Endometrial microvascular endothelial cells (primary cell): Measurements from ENCODE around the gene HPCAL1. TPM values are rescaled to one million over a fixed set of nuclear protein-coding genes. Genes with fewer than 3 reads are reported as not detected.

ENCODE experiments used
- in situ Hi-C: cut with HindIII; loops from 2 replicates; pipeline ENCODE4 v1.10.0; 2017; ENCODE audit warnings: low sequenced_read_pairs, low pct_unique_long_range_greater_than_20kb; ENCODE audit errors: inconsistent ontology term
- total RNA-seq: library from RNA; depleted of rRNA; stranded (reverse); fragments of >200 nt; gene quantifications from one replicate; pipeline ENCODE4 v1.2.3, GENCODE V29; 2015; ENCODE audit errors: inconsistent ontology term

HPCAL1 gene
- total RNA-seq, 1 donor from 2014 or later, result 183 TPM

DNA sequence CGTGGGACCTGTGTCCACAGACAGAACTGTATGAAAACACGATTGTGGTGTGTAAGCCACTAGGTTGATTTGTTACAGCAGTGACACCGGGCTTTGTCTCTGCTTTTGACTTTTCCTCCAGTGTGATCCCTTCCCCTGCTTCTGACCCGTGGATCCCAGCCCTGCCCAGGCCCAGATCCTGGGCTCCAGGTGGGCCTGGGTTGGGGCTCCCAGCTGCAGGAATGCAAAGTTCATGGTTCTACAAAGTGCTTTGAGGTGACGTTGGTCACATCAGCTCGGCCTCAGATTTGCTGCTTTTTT is 26.8 kb downstream of the HPCAL1 start:
- in situ Hi-C loops, result no loop called here

DNA sequence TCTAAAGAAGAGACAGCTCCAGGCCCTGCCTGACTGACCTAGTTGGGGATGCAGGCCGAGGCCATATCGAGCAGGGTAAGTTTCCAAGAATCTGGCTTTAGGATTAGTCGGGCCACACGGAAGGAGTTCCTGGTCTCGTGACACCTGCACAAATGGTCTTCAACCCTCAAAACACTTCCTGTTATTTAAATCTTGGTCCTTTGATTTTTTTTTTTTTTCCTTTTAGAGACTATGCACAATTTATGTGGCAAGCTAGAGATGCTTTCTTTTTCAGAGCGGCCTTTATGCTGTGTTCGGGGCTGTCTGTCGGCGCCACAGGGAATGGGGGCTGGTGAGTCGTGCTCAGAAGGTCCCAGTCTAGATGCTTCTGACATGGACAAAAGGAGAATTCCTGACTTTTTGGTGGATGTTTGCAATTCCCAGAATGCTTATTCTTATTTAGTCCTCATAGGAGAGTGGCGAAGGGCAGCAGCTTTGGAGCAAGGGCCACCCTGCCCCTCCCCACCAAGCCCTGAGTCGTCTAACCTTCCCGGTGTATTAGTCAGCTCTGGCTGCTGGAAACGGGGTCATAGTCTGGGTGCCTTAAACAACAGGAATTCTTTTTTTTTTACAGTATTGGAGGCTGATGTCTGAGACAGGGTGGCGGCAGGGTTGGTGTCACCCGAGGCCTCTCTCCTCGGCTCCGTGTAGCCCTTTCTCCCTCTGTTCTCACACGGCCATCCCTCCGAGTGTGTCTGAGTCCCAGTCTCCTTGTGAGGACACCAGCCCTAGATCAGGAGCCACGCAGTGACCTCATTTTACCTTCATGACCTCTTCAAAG is 27.4 kb downstream of the HPCAL1 start:
- in situ Hi-C loops, result no loop called here

DNA sequence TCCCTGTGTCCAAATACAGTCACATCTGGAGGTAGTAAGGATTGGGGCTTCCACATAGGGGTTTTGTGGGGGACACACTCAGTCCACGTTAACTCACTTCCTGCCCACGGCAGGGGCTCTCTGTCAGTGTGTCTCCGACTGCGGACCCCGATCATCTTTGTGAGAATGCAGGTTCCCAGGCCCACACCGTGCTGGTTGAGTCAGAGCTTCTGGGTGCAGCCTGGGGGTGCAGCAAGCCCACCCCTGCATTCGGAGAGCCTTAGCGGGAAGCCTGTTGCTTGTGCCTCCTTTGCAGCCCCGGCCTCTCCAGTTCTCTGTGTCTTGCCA is 28.0 kb downstream of the HPCAL1 start:
- in situ Hi-C loops, result no loop called here

DNA sequence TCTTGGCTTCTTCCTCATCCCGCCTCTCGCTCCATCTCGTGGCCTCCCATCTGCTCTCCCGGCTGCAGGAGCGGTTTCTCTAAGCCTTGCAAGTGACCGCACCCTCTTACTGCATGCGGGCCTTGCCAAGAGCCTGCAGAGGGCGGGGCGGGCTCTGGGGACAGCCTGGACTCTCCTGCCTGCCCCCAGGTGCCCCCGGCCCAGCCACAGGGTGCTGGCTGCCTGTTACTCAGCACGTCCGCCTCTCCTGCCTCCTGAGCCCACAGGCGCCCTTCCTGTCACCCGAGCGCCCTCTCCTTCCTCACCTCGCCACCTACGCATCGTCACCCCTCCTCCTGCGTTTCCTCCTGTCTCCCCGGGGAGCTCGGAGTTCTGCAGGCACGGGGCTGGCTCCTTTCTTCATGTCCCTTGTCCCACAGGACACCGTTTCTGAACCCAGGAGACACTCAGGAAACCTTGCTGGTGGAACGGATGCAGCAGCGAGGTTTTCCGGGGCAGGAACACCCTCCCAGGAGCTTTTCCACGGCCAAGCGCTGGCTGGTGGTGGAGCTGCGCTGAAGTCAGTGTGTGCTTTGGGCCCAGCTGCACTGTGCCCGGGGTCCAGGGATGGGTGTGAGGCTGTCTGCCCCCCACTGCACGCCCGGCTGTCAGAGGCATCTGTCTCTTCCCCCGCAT is 28.5 kb downstream of the HPCAL1 start:
- in situ Hi-C loops, result no loop called here

DNA sequence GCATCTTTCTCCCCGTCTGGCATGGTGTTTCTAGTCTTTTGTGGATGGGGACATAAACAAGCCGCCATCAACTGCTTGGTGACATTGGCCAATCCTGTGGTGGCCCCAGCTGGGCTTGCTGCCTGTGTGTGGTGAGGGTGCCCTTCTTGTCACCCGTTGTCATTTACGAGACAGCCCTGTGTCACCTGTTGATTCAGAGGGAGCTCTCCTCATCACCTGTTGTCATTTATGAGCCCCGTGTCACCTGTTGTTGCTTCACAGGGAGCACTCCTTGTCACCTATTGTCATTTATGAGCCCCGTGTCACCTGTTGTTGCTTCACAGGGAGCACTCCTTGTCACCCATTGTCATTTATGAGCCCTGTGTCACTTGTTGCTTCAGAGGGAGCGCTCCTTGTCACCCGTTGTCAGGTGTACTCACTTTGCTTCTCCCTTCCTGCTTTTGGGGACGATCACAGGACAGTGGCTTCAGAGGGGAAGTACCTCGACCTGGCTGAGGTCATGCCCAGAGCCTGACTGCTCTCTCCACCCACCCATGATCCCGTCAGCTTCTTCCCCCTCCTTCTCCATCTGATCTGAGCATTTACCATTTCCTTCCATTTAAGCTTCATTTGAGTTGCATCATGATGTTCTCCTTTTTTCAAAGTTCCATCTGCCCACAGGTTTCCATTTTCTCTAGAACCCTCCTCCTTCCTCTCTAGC is 29.1 kb downstream of the HPCAL1 start:
- in situ Hi-C loops, result no loop called here

DNA sequence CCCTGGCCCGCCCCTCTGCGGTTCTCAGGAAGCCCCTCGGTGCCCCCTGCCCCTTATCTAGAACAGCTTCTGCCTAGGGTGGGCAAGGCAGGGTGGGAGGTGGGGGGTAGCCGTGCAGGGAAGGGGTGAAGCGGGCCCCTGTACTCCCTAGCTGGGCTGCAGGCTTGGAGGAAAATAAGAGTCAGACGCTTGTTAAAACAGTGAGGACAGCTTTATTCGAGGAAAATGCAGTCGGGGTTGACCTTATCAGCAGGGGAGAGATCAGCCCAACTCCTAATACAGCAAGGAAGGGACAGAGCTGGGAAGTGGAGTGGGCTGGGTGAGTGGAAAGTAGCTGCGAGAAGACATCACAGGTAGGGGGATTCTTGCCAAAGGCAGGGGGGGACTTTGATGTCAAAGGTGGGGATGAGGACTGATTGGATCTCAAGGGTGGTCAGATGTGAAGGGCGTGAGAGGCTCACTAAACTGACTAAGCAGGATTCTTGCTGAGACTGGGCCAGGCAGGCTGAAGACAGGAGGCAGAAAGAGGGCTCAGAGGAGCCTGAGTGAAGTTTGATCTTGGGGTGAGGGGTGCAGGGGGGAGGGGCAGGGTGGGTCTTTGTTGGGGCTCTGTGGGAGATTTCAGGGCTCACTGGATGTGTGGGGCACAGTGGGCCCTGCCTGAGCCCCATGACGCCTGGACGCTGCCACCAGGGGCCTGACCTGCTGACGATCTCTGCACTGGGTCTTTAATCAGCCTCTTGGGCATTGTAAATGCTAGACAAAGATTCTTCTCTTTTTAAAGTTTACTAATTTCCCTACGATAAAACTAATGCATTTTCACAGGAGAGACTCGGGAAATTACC is 29.9 kb downstream of the HPCAL1 start:
- in situ Hi-C loops, result no loop called here

DNA sequence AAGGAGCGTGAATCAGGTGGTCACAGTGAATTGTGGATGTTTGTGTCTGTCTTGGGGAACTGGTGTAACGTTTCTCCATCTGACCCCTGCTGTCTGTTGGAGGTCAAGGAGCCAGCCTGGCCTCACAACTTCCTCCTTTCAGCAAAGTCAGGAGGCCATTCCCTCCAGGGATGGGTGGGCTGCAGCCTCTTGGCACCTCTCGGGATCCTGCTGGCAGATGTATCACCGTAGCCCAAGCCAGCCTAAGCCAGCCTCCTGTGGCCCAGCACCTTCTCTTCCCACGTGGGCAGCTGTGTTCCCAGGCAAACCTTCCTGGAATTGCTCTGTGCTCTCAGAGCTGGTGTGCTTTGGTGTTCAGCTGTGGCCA is 30.5 kb downstream of the HPCAL1 start:
- in situ Hi-C loops, result no loop called here

DNA sequence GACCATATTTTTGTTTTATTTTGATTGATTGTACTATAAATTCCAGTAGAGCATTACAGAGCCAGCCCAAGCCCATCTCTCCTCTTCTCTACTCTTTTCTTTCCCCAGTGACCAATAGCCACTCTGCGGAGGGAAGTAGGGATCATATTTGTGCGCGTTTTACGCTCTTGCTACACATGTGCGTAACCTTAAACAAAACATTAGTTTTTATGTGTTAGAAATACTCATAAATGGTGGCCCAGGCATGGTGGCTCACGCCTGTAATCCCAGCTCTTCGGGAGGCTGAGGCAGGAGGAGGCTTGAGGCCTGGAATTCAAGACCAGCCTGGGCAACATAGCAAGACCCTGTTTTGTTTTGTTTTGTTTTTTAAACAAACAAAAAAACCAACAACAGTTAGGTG is 31.3 kb downstream of the HPCAL1 start:
- in situ Hi-C loops, result no loop called here

DNA sequence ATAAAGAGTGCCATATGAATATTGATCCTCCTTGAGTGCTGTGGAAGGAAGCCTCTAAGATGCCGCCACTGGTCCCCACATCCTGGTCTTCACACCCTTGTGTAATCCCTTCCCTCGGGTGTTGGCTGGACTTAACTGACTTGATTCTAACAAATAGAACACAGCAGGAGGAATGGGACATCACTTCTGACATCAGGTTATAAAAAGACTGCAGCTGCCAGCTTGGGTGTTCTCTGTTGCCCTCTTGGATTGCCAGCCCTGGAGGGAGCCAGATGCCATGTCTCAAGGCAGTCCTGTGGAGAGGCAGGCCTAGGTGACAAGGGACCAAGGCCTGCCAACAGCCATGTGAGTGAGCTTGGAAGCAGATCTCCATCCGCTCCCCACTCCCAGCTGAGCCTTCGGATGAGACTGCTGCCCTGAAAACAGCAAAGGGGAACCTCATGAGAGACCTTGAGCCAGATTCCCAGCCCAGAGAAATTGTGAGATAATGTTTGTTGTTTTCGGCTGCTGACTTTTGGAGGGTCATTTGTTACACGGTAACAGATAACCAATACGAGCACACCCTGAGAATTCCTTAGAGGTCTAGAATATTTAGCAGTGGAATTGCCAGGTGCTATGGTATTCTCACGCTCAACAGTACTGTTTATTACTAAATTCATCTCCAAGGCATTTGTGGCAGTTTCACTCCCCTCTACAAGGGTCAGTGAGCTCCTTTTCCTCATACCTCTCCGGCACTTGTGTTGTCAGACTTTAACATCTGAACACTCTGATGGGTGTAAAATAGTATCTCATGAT is 32.5 kb downstream of the HPCAL1 start:
- in situ Hi-C loops, result no loop called here

DNA sequence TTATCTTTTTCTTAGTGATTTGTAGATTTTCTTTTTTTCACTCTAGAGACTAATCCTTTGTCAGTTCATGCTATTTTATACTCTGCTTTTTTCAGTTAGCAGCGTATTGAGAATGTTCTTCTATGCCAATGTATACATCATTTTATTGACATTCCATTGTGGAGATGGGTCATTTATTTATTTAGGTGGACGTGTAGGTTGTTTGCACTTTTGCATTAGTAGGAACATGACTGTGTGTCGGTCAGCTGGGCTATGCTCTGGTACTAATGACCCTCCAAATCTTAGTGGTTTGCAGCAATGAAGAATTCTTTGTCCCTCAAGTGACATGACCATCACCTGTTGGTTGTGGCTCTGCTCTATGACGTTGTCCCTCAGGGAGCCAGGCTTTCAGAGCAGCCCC is 33.6 kb downstream of the HPCAL1 start:
- in situ Hi-C loops, result no loop called here

DNA sequence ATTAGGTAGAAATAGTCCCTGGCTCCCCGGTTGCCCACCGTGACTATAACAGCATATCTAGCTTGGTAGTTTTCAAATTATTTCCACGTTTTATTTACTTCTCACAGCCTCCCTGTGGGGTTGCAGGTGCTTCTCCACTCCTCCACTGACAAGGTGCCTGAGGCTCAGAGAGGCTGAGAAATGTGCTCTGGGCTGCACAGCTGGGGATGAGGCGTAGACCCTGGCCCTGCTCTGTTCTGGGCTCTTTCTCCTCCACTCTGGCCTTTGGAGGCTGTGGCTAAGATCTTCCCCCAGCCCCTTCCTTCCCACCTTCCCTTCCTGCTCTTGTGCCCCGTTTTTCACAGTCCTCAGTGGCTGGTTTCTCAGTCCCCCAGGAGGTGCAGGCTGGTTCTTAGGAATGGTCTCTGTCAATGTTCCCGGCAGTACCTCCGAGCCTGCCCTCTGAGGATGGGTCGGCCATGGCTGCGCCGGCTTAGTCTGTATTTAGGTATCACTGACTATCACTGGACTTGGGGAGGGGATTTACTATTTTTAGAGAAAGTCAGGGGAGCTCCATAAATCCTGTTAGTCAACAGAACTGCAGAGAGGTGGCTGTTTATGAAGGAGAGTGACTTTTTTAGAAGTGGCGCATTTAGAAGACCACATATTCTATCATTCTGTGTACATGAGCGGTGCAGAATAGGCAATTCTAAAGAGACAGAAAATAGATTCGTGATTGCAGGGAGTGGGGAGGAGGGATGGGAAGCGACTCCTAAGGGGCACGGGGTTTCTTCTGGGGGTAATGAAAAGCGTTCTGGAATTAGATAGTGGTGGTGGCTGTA is 35.0 kb downstream of the HPCAL1 start:
- in situ Hi-C loops, result no loop called here

DNA sequence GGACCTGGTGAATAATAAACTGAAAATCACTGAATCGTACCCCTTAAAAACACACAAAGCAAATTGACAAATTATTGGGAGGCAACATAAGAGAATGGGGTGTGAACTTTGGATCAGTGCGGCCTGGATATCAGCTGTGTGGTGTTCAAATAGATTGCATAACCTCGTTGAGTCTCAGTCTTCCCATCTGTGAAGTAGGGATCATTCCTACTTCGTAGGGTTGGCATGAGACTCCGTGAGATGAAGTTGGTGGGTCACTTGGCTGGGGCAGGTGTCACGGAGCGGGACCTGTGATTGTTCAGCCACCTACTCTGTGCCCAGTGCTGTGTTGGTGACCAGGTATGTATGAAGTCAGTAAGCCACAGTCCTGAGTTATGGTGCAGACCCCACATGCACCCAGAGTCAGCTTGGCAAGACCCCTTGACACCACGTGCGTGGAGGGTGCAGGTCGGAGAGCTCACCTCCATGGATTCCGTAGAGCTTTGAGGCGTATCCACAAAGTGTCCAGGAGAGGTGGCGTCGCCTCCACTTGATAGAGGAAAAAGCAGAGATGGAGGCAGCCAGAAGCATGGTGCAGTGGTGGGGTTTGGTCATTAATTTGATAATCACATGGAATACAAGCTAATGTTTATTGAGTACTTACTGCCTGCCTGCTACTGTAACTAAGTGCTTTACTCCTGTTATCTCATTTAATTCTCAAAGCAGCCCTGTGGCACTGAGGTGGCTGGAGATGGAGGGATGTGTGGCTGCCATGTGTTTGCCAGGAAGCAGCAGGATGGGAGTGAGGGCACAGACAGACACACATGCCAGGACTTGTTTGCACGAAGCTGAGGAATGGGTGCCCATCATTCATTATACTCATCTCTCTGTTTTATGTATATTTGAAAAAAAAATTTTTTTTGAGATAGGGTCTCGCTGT is 35.8 kb downstream of the HPCAL1 start:
- in situ Hi-C loops, result no loop called here

DNA sequence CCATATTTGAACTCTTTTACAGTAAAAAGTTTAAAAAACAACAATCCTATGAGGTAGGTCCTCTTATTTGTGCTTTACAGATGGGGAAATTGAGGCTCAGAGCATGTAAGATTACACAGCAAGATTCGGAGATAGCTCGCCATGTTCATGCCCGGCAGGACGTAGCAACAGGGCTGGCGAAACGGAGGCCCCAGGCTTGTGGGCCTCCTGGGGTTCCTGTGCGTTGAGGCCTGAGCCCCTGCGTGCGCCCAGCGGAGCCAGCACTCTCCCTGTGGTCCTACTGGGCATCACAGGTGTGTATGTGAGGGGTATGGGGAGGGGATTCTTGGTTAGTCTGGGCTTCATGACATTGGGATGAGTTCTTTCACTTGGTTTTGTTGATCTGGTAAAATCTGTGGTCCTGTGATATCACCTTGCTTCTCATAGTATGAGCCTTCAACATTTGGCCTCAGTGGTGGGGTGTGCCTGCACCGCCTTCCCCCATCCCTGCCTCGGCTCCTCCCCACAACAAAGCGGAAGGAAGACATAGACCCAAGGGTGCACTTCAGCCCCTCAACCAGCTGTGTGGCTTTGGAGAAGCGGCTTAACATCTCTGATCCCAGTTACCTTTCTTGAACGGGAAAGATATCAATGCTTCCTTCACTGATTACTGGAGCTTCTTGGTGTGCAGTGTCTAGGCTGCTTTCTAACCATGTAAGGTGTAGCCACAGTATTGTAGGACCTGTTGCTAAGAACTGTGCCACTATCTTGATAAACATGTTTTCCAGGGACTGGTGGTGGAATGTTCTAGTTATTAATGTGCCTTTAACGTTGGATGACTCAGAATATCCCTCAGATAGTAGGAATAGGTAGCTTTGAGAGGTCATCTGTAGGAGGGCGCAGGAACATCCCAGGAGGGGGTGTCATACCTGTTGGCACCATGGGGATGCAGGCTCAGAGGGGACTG is 37.2 kb downstream of the HPCAL1 start:
- in situ Hi-C loops, result no loop called here

DNA sequence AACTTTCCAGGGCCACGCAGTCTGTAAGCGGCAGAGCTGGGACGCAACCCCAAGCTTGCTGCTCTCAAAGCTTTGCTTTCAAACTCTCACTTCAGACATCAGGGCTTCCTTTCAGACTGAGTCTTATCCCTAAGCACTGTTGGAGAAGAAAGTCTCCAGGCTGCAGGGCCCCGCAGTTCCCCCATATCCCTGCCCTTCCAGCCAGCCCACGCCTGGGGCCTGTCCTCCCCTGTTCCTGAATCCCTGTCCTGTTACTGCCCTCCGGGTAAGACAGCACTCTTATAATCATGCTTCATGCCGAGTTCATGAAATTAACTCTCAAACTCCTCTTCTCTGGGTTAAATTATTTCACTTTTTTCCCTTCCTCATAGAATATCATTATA is 37.9 kb downstream of the HPCAL1 start:
- in situ Hi-C loops, result no loop called here

DNA sequence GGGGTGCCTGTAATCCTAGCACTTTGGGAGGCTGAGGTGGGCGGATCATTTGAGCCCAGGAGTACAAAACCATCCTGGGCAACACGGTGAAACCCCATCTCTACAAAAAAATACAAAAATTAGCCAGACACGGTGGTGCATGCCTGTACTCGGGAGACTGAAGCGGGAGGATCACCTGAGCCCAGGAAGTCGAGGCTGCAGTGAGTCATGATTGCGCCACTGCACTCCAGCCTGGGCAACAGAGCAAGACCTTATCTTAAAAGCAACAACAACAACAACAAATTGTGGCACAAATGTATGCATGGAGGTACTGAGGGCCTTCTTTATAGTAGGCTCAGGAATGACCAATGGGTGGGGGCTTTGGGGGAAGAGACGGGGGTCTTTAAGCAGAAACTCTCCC is 38.5 kb downstream of the HPCAL1 start:
- in situ Hi-C loops, result no loop called here
